HG03439 (cell line): ENCODE measurements around the gene CTXND1.
"Not testable (repeated sequence)": the region's sequence is repeated elsewhere in the genome, so short reads cannot be mapped to it uniquely, and the experiment has no call there.

Source experiments
- ATAC-seq: cut with Tn5 transposase; IDR thresholded peaks from one replicate; pipeline ENCODE4 v1.9.1; 2021; ENCODE audit warnings: mild to moderate bottlenecking, moderate library complexity; ENCODE audit not compliant: unreplicated experiment

Gene CTXND1

GRCh38 chr15:80252121-80252518 lies at the start of gene CTXND1:
TSS of gene CTXND1 (minus strand) at chr15:80252213. CDS start at chr15:80201949, 50,264 bp downstream.
- ATAC-seq: no peak

DNA sequence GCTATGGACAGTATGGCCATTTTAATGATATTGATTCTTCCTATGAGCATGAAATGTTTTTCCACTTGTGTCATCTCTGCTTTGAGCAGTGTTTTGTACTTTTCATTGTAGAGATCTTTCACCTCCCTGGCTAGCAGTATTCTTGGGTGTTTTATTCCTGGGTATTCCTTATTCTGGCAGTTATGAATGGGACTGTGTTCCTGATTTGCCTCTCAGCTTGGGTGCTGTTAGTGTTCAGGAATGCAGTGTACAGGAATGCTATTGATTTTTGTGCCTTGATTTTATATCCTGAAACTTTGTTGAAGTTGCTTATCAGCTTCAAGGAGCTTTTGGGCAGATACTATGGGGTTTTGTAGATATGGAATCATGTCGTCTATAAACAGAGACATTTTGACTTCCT lies 49.5 kb upstream of the CTXND1 start:
- no peak for ATAC-seq

- ATAC-seq: not testable (repeated sequence)
These were observed 43.8 kb upstream of the CTXND1 start for GRCh38 chr15:80295777-80296176.

- ATAC-seq: no peak
These were observed 40.1 kb upstream of the CTXND1 start for GRCh38 chr15:80292079-80292478.

- ATAC-seq: not testable (repeated sequence)
These were observed 38.9 kb upstream of the CTXND1 start for GRCh38 chr15:80290891-80291290.

- ATAC-seq: no peak
These were observed 37.8 kb upstream of the CTXND1 start for GRCh38 chr15:80289528-80290495.

- no peak for ATAC-seq
These were observed 36.1 kb upstream of the CTXND1 start for GRCh38 chr15:80288131-80288530.

- no peak for ATAC-seq
These were observed 34.0 kb upstream of the CTXND1 start for GRCh38 chr15:80286055-80286454.

DNA sequence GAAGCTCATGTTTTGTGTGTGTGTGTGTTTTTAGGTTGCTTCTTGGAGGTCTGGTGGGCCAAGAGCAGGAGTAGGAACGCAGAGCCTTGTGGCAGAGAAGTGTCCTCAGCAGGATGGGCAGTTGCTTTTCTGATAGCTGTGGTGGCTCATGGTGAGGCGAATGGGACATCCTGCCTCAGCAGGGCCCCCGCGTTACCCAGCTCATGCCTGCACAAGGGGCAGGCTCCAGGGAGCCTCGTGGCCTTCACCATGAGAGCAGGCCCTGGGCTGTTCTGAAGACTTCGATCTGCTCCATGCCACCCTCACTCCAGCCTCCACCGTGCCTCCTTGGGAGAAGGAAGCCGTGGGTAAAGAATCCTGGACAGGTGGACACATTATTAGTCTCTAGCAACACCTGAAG lies 33.4 kb upstream of the CTXND1 start:
- ATAC-seq: no peak

- no peak for ATAC-seq
These were observed 31.5 kb upstream of the CTXND1 start for GRCh38 chr15:80283531-80283930.

GRCh38 chr15:80277147-80277546 lies 25.1 kb upstream of the CTXND1 start:
- no peak for ATAC-seq

- no peak for ATAC-seq
These were observed 23.9 kb upstream of the CTXND1 start for GRCh38 chr15:80275961-80276360.

- ATAC-seq: no peak
These were observed 23.0 kb upstream of the CTXND1 start for GRCh38 chr15:80274996-80275395.

- no peak for ATAC-seq
These were observed 22.5 kb upstream of the CTXND1 start for GRCh38 chr15:80274554-80274953.

- no peak for ATAC-seq
These were observed 21.0 kb upstream of the CTXND1 start for GRCh38 chr15:80272987-80273386.

DNA sequence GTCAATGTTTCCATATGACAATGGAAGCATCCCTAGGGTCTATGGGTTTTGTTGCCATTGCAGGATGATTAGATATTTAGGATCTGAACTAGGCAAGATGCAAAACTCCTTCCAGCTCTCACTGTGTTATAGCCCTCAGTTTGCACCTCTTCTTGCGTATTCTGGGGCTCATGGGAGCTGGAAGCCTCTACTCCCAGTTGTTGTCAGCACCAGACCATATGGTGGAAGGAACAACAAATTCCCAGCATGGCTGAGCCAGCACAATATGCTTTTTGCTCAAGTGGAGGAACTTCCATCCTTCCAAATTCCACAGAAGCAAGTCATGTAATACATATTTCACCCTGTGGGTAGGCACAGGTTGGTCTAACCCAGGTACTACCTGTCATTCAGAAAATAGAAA lies 18.5 kb upstream of the CTXND1 start:
- ATAC-seq: no peak

DNA sequence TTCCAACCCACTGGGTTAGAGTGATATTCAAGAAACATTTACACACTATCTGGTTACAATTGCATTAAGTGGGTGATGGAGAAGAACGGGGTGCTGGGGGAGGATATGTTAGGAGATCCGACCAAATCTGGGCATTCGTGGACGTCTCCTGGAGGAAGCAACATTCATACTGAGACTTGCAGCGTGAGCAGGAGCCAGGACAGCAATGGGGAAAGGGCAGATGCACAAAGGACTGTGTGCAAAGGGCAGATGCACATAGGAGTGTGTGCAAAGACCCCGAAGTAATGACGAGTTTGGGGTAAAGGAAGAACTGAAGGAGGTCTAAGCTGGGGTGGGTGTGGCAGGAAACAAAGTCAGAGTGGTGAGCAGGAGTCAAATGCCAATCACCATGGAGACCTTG lies 16.1 kb upstream of the CTXND1 start:
- no peak for ATAC-seq

DNA sequence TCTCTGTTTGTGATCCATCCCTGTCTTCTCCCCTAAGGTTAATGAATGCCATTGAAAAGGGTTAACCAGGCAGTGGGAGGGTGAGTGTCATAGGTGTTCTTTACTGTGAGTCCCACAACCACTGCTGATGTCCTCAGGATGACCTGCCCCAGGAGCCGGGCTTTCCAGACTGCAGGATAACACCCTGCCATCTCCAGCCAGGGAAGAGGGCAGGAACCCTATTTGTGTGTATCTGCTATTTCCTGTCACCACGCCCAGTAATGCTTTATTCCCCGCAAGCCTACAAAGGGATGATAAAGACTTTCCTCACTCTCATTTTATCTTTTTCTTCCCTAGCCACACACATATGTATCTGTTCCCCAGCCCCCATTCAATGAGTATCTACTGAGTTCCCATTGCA lies 15.6 kb upstream of the CTXND1 start:
- no peak for ATAC-seq

GRCh38 chr15:80266745-80267144 lies 14.7 kb upstream of the CTXND1 start:
- no peak for ATAC-seq

GRCh38 chr15:80266113-80266512 lies 14.1 kb upstream of the CTXND1 start:
- no peak for ATAC-seq

- ATAC-seq: no peak
These were observed 13.0 kb upstream of the CTXND1 start for GRCh38 chr15:80265021-80265420.

DNA sequence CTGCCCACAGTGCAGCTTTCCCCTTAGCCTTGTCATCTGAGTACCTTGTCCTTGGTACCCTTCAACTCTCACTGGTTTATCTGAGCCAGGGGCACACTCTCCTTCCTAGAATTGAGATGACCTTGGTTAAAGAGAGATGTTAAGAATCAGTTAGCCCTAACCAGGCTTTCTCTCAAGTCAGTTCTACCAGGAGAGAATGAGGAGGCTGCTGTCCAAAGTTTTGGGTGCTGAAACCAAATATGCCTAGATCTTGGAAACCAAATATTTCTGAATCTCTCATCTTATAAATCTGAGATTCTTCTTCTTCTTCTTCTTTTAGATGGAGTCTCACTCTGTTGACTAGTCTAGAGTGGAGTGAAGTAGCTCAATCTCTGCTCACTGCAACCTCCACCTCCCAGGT lies 12.0 kb upstream of the CTXND1 start:
- no peak for ATAC-seq

DNA sequence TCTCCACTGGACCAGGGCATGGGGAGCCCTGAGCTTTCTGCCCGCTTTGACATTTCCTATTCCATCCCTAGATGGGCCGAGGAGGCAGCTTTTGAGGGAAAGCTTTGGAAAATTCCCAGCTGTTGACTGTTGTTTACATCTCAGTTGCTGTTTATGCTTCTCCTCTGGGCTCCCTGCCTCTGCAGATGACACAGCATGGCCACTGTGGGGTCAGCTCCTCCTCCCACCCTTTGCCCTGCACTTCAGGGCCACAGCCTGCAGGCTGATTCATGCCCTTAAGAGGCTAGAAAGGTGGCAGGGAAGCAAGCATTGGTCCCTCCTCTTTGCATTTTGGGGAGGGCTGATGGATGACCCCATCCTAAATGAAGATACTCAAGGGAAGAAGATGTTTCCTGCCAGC lies 8.5 kb upstream of the CTXND1 start:
- no peak for ATAC-seq
